ENCODE data around the gene PRL.

PRL gene

GRCh38 chr6:22248513-22249308, 48.1 kb downstream of the PRL start:
- Histone ChIP-seq H3K4ac (ENCODE audit: low read depth, low read length) (no peak overlapping the region), H3K4me2 (ENCODE audit: low read length) (no peak overlapping the region), H3K36me3 (ENCODE audit: control insufficient read depth in 1 of 2, insufficient read depth in 2 of 2, low read length in 2 of 2) (peaks cover 0 to 2% of the 10 kb centered on the region in 2 experiments), H4K8ac (ENCODE audit: low read depth, low read length) (no peak overlapping the region), H3K4me3 (ENCODE audit: low read depth, low read length) (no peak overlapping the region), H3K27ac (ENCODE audit: low read depth, low read length) (no peak overlapping the region), H2AK5ac (ENCODE audit: low read length) (no peak overlapping the region), H4K91ac (ENCODE audit: low read depth, low read length) (no peak overlapping the region), H3K9ac (ENCODE audit: low read length) (no peak overlapping the region), H4K12ac (ENCODE audit: low read depth, low read length) (no peak overlapping the region), H2BK5ac (ENCODE audit: low read depth, low read length, poor library complexity) (no peak overlapping the region), H2BK12ac (ENCODE audit: low read length) (no peak overlapping the region), H3K79me1 (ENCODE audit: low read length) (no peaks in the 10 kb centered on the region), H3K9me3 (ENCODE audit: insufficient read depth, low read depth, low read length) (no peaks in the 10 kb centered on the region), H3K4me1 (ENCODE audit: control insufficient read depth in 1 of 2, insufficient read depth in 2 of 2, low read length in 2 of 2) (no peaks in the 10 kb centered on the region), H3K23ac (ENCODE audit: low read length) (no peak overlapping the region), H2AFZ (ENCODE audit: insufficient read depth, low read length, poor library complexity) (no peak overlapping the region), H3K14ac (ENCODE audit: low read length) (no peak overlapping the region), H3K18ac (ENCODE audit: low read length) (no peak overlapping the region), H2BK120ac (ENCODE audit: insufficient read depth, low read length, poor library complexity) (no peak overlapping the region), H3K79me2 (ENCODE audit: control insufficient read depth, insufficient read depth, low read length, poor library complexity) (no peaks in the 10 kb centered on the region), H3K27me3 (ENCODE audit: insufficient read depth, low read length) (no peaks in the 10 kb centered on the region)
- peak in 1 of 2 donors; percentile 47 for DNase-seq
- WGBS (ENCODE audit: extremely low coverage, insufficient coverage, insufficient read length) = no CpG with 5 or more reads among the region's 6 CpGs

DNA sequence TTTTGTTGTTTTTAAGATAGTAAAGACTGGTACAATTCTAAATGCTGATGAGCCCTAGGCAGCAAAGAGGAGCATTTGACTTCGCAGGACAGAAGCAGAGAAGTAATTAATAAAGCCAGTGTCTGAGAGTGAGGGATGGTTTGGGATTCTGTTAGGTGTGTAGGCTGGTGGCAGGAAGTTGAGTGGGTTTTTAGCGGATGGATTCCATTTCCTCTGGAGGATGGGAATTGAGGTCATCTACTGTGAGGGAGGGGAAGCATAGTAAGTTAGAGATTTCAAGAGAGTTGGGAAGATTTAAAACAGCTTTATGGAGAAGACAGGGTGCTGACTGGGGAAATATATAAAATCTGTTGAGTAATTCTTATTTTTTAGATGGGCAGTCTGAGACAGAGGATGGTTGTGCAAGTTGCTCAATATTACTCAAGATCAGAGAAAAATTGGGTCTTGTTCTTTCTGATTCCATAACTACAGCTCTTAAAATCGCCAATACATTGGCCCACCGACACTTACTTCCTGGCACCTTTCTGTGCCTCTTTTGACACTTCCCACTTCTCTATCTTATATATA, 48.8 kb downstream of the PRL start:
- no peak overlapping the region for H3K4me3 ChIP-seq (ENCODE audit: low read depth, low read length)
- H2BK12ac ChIP-seq (ENCODE audit: low read length) = no peak overlapping the region
- peak in 1 of 2 donors; percentile 14 for DNase-seq
- no peak overlapping the region for H3K4ac ChIP-seq (ENCODE audit: low read depth, low read length)
- H3K4me2 ChIP-seq (ENCODE audit: low read length) = no peak overlapping the region
- H2BK120ac ChIP-seq (ENCODE audit: insufficient read depth, low read length, poor library complexity) = no peak overlapping the region
- WGBS (ENCODE audit: extremely low coverage, insufficient coverage, insufficient read length) = no CpG with 5 or more reads among the region's 4 CpGs
- H3K9me3 ChIP-seq (ENCODE audit: insufficient read depth, low read depth, low read length) = no peaks in the 10 kb centered on the region
- H4K91ac ChIP-seq (ENCODE audit: low read depth, low read length) = no peak overlapping the region
- no peak overlapping the region for H3K23ac ChIP-seq (ENCODE audit: low read length)
- H4K8ac ChIP-seq (ENCODE audit: low read depth, low read length) = no peak overlapping the region
- H2AK5ac ChIP-seq (ENCODE audit: low read length) = no peak overlapping the region
- H3K27me3 ChIP-seq (ENCODE audit: insufficient read depth, low read length) = no peaks in the 10 kb centered on the region
- H2BK5ac ChIP-seq (ENCODE audit: low read depth, low read length, poor library complexity) = no peak overlapping the region
- H2AFZ ChIP-seq (ENCODE audit: insufficient read depth, low read length, poor library complexity) = no peak overlapping the region
- no peak overlapping the region for H3K27ac ChIP-seq (ENCODE audit: low read depth, low read length)
- no peaks in the 10 kb centered on the region for H3K79me1 ChIP-seq (ENCODE audit: low read length)
- H3K14ac ChIP-seq (ENCODE audit: low read length) = no peak overlapping the region
- no peak overlapping the region for H3K9ac ChIP-seq (ENCODE audit: low read length)
- H3K18ac ChIP-seq (ENCODE audit: low read length) = no peak overlapping the region
- no peaks in the 10 kb centered on the region for H3K4me1 ChIP-seq (ENCODE audit: control insufficient read depth in 1 of 2, insufficient read depth in 2 of 2, low read length in 2 of 2)
- no peaks in the 10 kb centered on the region for H3K79me2 ChIP-seq (ENCODE audit: control insufficient read depth, insufficient read depth, low read length, poor library complexity)
- H4K12ac ChIP-seq (ENCODE audit: low read depth, low read length) = no peak overlapping the region
- H3K36me3 ChIP-seq (ENCODE audit: control insufficient read depth in 1 of 2, insufficient read depth in 2 of 2, low read length in 2 of 2) = peaks cover 0 to under 1% of the 10 kb centered on the region in 2 experiments

DNA sequence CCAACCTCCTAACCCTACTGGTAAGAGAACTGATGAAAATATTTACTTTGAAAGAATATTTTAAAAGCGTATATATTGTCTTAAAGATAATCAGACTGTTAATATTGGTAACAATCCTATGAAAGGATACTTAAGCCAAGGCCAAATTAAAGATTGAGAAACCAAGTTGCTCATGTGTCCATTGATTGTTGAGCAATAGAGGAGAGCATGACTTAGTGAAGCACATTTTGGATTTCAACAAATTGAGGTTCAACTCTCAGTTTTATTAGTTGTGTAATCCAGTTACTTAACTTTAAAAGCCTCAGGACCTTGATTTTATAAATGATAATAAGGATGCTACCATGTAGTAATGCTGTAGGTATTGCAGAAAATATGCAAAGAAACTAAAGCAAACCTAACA, 56.8 kb downstream of the PRL start:
- no peak overlapping the region for H2BK12ac ChIP-seq (ENCODE audit: low read length)
- H4K8ac ChIP-seq (ENCODE audit: low read depth, low read length) = no peak overlapping the region
- no peak overlapping the region for H3K4me2 ChIP-seq (ENCODE audit: low read length)
- no peak overlapping the region for H3K4ac ChIP-seq (ENCODE audit: low read depth, low read length)
- WGBS (ENCODE audit: extremely low coverage, insufficient coverage, insufficient read length) = no CpG with 5 or more reads among the region's 1 CpG
- H3K79me2 ChIP-seq (ENCODE audit: control insufficient read depth, insufficient read depth, low read length, poor library complexity) = no peaks in the 10 kb centered on the region
- H3K18ac ChIP-seq (ENCODE audit: low read length) = no peak overlapping the region
- H3K27ac ChIP-seq (ENCODE audit: low read depth, low read length) = no peak overlapping the region
- H3K4me3 ChIP-seq (ENCODE audit: low read depth, low read length) = no peak overlapping the region
- no peak overlapping the region for H3K23ac ChIP-seq (ENCODE audit: low read length)
- DNase-seq = no peak
- no peaks in the 10 kb centered on the region for H3K27me3 ChIP-seq (ENCODE audit: insufficient read depth, low read length)
- H2AFZ ChIP-seq (ENCODE audit: insufficient read depth, low read length, poor library complexity) = no peak overlapping the region
- no peaks in the 10 kb centered on the region for H3K79me1 ChIP-seq (ENCODE audit: low read length)
- H2BK5ac ChIP-seq (ENCODE audit: low read depth, low read length, poor library complexity) = no peak overlapping the region
- H2AK5ac ChIP-seq (ENCODE audit: low read length) = no peak overlapping the region
- no peaks in the 10 kb centered on the region for H3K36me3 ChIP-seq (ENCODE audit: control insufficient read depth in 1 of 2, insufficient read depth in 2 of 2, low read length in 2 of 2)
- no peak overlapping the region for H2BK120ac ChIP-seq (ENCODE audit: insufficient read depth, low read length, poor library complexity)
- H4K12ac ChIP-seq (ENCODE audit: low read depth, low read length) = no peak overlapping the region
- no peak overlapping the region for H3K14ac ChIP-seq (ENCODE audit: low read length)
- H3K9ac ChIP-seq (ENCODE audit: low read length) = no peak overlapping the region
- peaks cover 0 to 4% of the 10 kb centered on the region in 2 experiments for H3K4me1 ChIP-seq (ENCODE audit: control insufficient read depth in 1 of 2, insufficient read depth in 2 of 2, low read length in 2 of 2)
- H4K91ac ChIP-seq (ENCODE audit: low read depth, low read length) = no peak overlapping the region
- no peaks in the 10 kb centered on the region for H3K9me3 ChIP-seq (ENCODE audit: insufficient read depth, low read depth, low read length)

- H4K8ac ChIP-seq (ENCODE audit: low read depth, low read length) = no peak overlapping the region
- H3K36me3 ChIP-seq (ENCODE audit: control insufficient read depth in 1 of 2, insufficient read depth in 2 of 2, low read length in 2 of 2) = no peaks in the 10 kb centered on the region
- DNase-seq = no peak
- H3K18ac ChIP-seq (ENCODE audit: low read length) = no peak overlapping the region
- no peak overlapping the region for H2BK120ac ChIP-seq (ENCODE audit: insufficient read depth, low read length, poor library complexity)
- no peak overlapping the region for H4K91ac ChIP-seq (ENCODE audit: low read depth, low read length)
- H2AK5ac ChIP-seq (ENCODE audit: low read length) = no peak overlapping the region
- H3K27me3 ChIP-seq (ENCODE audit: insufficient read depth, low read length) = no peaks in the 10 kb centered on the region
- no peak overlapping the region for H3K23ac ChIP-seq (ENCODE audit: low read length)
- no peak overlapping the region for H3K4ac ChIP-seq (ENCODE audit: low read depth, low read length)
- no CpG with 5 or more reads among the region's 4 CpGs for WGBS (ENCODE audit: extremely low coverage, insufficient coverage, insufficient read length)
- no peaks in the 10 kb centered on the region for H3K79me2 ChIP-seq (ENCODE audit: control insufficient read depth, insufficient read depth, low read length, poor library complexity)
- no peak overlapping the region for H3K9ac ChIP-seq (ENCODE audit: low read length)
- no peaks in the 10 kb centered on the region for H3K79me1 ChIP-seq (ENCODE audit: low read length)
- no peak overlapping the region for H3K4me3 ChIP-seq (ENCODE audit: low read depth, low read length)
- no peaks in the 10 kb centered on the region for H3K9me3 ChIP-seq (ENCODE audit: insufficient read depth, low read depth, low read length)
- no peak overlapping the region for H3K4me2 ChIP-seq (ENCODE audit: low read length)
- no peak overlapping the region for H2BK12ac ChIP-seq (ENCODE audit: low read length)
- no peak overlapping the region for H3K14ac ChIP-seq (ENCODE audit: low read length)
- no peak overlapping the region for H4K12ac ChIP-seq (ENCODE audit: low read depth, low read length)
- peaks cover 0 to 4% of the 10 kb centered on the region in 2 experiments for H3K4me1 ChIP-seq (ENCODE audit: control insufficient read depth in 1 of 2, insufficient read depth in 2 of 2, low read length in 2 of 2)
- H3K27ac ChIP-seq (ENCODE audit: low read depth, low read length) = no peak overlapping the region
- H2AFZ ChIP-seq (ENCODE audit: insufficient read depth, low read length, poor library complexity) = no peak overlapping the region
- no peak overlapping the region for H2BK5ac ChIP-seq (ENCODE audit: low read depth, low read length, poor library complexity)
Observed at GRCh38 chr6:22239261-22239921, 57.4 kb downstream of the PRL start.
